ENCODE results near the gene GPR162.

The GPR162 gene, protein sequence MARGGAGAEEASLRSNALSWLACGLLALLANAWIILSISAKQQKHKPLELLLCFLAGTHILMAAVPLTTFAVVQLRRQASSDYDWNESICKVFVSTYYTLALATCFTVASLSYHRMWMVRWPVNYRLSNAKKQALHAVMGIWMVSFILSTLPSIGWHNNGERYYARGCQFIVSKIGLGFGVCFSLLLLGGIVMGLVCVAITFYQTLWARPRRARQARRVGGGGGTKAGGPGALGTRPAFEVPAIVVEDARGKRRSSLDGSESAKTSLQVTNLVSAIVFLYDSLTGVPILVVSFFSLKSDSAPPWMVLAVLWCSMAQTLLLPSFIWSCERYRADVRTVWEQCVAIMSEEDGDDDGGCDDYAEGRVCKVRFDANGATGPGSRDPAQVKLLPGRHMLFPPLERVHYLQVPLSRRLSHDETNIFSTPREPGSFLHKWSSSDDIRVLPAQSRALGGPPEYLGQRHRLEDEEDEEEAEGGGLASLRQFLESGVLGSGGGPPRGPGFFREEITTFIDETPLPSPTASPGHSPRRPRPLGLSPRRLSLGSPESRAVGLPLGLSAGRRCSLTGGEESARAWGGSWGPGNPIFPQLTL

GRCh38 chr12:6821591-6822425 is at the start of gene GPR162:
TSS of gene GPR162 (plus strand) at chr12:6821821. CDS start at chr12:6823899, 2,078 bp downstream.
- H3K4me3 ChIP-seq (ENCODE audit: low read depth, low read length): peak within 1 kb of the TSS; percentile 52
- no peak for DNase-seq (ENCODE audit: low read depth)

DNA sequence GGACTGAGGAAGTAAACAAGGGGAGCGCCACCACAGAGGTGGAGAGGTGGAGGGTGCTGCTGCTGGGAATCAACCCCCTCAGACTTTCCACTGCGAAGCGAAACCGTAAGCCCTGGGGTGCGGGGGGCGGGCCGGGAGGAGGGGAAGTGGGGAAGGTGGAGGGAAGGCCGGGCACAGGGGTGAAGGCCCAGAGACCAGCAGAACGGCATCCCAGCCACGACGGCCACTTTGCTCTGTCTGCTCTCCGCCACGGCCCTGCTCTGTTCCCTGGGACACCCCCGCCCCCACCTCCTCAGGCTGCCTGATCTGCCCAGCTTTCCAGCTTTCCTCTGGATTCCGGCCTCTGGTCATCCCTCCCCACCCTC is 49.3 kb upstream of the GPR162 start, which contains the start of gene LAG3:
LAG3 (plus strand) TSS at position 190 of the 365 bp plus-strand sequence. CDS start 333 bp downstream, outside the sequence.
- DNase-seq (ENCODE audit: low read depth): no peak
- H3K4me3 ChIP-seq (ENCODE audit: low read depth, low read length): no peak within 1 kb of the TSS

DNA sequence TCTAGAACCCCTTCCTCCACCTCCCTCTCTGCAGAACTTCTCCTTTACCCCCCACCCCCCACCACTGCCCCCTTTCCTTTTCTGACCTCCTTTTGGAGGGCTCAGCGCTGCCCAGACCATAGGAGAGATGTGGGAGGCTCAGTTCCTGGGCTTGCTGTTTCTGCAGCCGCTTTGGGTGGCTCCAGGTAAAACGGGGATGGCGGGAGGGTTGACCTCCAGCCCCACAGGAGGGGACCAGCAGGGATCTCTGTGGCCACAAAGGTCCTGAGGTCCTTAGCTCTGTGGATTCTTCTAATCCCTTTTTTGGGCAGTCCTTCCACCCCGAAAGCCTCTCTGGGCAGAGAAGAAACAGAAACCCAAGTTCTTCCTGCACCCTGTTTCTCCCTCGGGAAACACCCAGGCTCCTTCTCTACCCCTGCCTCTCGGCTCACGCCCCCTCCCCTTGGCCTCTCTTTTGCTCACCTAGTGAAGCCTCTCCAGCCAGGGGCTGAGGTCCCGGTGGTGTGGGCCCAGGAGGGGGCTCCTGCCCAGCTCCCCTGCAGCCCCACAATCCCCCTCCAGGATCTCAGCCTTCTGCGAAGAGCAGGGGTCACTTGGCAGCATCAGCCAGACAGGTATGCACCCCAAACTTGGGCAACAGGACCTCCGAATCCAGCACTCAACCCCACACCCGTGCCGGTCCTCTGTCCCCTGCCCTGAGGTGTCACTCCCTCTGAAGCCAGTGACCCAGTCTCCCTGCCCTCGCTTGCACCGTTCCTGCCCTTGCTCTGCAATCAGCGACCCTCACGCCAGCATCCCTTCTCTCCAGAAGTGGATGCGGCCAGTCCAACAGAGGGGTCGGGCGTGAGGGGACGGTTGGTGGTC is 48.7 kb upstream of the GPR162 start:
- H3K4me3 ChIP-seq (ENCODE audit: low read depth, low read length): no peak overlapping the region
- DNase-seq (ENCODE audit: low read depth): no peak

DNA sequence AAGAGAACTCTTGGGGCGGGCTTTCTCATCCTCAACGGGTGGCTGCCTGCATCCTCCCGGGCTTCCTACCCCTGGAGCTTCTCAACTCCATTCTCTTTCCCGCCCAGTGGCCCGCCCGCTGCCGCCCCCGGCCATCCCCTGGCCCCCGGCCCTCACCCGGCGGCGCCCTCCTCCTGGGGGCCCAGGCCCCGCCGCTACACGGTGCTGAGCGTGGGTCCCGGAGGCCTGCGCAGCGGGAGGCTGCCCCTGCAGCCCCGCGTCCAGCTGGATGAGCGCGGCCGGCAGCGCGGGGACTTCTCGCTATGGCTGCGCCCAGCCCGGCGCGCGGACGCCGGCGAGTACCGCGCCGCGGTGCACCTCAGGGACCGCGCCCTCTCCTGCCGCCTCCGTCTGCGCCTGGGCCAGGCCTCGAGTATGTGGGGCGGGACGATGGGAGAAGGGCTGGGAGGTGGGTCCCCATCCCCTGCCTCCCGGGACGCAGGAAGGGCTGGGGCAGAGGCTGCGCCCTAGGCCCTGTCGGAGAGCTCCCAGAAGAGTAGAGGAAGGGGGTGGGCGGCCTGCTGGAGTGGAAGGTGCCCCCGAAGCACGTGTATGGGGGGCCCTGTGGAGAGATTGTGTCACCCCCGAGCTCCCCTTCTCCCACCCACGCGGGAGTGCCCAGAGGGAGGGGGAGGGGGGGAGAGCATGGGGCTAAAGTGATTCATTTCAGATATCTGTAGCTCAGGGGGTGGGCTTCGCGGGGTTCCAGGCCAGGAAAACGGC is 47.9 kb upstream of the GPR162 start:
- H3K4me3 ChIP-seq (ENCODE audit: low read depth, low read length): no peak overlapping the region
- DNase-seq (ENCODE audit: low read depth): no peak

DNA sequence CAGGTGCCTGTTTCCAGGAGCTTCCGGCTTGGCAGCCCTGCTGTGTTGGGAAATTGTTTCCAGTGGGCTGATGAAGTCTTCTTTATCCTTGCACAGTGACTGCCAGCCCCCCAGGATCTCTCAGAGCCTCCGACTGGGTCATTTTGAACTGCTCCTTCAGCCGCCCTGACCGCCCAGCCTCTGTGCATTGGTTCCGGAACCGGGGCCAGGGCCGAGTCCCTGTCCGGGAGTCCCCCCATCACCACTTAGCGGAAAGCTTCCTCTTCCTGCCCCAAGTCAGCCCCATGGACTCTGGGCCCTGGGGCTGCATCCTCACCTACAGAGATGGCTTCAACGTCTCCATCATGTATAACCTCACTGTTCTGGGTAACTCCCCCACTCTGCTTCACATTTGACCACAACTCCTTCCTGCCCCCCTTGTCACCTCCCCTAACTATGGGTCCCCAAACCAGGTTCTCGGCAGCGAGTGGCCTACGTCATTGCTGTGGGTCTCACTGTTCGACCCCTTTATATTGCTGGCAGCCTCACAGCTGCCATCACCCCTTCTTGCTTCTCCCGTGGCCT is 47.0 kb upstream of the GPR162 start:
- no peak for DNase-seq (ENCODE audit: low read depth)
- no peak overlapping the region for H3K4me3 ChIP-seq (ENCODE audit: low read depth, low read length)

- DNase-seq (ENCODE audit: low read depth): no peak
- H3K4me3 ChIP-seq (ENCODE audit: low read depth, low read length): no peak overlapping the region
Observed at GRCh38 chr12:6775185-6776174, 46.1 kb upstream of the GPR162 start.

DNA sequence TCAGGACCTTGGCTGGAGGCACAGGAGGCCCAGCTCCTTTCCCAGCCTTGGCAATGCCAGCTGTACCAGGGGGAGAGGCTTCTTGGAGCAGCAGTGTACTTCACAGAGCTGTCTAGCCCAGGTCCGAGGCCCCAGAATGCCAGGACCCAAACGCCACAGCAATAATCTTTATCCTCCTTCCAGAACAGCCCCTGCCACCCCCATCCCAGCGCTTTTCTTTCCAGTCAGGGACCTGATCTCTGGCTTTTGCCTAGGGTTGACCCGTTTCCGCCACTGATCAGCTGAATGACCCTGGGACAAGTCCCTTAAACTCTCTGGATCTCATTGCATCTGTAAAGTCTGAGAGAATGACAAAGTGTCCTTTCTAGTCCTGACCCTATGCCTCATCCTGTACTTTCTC is 44.2 kb upstream of the GPR162 start:
- DNase-seq (ENCODE audit: low read depth): no peak
- no peak overlapping the region for H3K4me3 ChIP-seq (ENCODE audit: low read depth, low read length)

GRCh38 chr12:6778217-6778573 is 43.4 kb upstream of the GPR162 start:
- peak overlapping the region; percentile 41 for H3K4me3 ChIP-seq (ENCODE audit: low read depth, low read length)
- no peak for DNase-seq (ENCODE audit: low read depth)

DNA sequence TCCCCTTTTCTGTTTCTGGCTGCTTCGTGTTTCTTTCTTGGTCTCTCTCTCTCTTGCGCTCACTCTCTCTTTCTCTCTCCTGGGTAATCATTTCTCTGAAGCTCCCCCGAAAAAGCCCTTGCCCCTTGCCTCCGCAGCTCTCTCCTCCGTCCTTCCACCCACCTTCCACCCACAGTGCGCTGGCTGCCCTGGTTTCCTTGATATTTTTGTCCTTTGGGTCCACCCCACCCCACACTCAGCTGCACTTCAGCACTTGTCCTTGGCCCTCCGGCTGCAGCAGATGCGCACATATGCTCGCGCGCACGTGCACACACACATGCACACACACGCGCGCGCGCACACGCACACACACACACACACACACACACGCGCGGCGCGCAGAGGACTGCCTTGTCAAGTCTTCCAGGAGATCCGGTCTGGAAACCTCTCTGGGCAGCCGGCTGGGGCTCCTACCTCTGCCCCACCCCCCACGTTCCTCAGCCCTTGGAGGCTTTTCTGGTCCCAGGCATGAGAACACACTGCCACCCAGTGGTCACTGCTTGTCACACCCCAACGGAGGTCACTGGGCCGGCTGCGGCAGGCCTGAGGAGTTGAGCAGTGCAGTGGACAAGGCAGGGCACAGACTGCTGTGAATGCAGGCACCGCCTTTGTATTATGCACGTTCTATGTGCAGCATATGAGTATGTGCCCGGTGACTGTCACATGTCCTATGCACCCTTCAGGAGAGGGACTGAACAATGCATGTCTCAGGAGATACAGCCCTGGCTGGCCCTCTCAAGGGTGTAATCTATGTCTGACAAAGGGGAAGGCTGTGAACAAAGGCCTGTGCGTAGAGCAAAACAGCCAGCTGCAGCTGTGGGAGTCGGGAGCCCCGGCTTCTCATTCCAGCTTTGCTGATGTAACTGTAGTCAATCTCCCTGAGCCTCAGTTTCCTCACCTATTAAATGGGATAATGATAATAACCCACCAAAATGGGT is 42.8 kb upstream of the GPR162 start:
- peak overlapping the region; percentile 41 for H3K4me3 ChIP-seq (ENCODE audit: low read depth, low read length)
- peak; percentile 73 for DNase-seq (ENCODE audit: low read depth)

DNA sequence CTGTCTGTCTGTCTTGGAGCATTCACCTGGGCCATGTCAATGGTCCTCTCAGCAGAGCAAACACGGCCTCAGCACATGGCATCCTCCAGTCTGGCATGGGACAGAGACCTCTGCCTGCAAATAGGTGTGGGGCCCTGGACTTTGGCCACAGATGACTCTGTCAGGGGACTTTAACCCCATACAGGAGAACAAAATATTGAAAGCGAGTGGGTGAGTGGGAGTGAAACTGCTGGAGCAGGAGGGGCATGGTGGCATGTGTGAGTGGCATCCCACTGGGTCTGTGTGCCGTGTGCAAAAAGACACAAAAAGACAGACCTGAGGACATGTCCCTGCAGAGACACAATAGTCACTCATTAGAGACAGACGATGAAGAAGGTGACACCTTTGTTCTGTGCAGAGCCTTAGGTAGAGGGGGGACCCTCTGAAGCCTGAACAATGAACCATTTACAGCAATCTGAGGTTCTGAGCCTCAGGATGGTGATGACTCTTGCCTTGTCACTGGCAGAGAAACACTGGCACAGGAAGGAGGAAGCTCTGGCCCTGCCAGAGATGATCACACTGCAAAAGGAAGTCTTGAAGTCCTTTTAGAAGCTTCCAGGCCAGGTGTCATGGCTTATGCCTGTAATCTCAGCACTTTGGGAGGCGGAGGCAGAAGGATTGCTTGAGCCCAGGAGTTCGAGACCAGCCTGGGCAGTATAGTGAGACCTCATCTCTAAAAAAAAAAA is 41.8 kb upstream of the GPR162 start:
- DNase-seq (ENCODE audit: low read depth): no peak
- no peak overlapping the region for H3K4me3 ChIP-seq (ENCODE audit: low read depth, low read length)

- H3K4me3 ChIP-seq (ENCODE audit: low read depth, low read length): no peak overlapping the region
Observed at GRCh38 chr12:6780573-6780972, 41.0 kb upstream of the GPR162 start.

GRCh38 chr12:6782119-6782518 is 39.5 kb upstream of the GPR162 start:
- no peak for DNase-seq (ENCODE audit: low read depth)
- no peak overlapping the region for H3K4me3 ChIP-seq (ENCODE audit: low read depth, low read length)

More at GRCh38 chr12:6780573-6780972, 41.0 kb upstream of the GPR162 start:
- no peak for DNase-seq (ENCODE audit: low read depth)

DNA sequence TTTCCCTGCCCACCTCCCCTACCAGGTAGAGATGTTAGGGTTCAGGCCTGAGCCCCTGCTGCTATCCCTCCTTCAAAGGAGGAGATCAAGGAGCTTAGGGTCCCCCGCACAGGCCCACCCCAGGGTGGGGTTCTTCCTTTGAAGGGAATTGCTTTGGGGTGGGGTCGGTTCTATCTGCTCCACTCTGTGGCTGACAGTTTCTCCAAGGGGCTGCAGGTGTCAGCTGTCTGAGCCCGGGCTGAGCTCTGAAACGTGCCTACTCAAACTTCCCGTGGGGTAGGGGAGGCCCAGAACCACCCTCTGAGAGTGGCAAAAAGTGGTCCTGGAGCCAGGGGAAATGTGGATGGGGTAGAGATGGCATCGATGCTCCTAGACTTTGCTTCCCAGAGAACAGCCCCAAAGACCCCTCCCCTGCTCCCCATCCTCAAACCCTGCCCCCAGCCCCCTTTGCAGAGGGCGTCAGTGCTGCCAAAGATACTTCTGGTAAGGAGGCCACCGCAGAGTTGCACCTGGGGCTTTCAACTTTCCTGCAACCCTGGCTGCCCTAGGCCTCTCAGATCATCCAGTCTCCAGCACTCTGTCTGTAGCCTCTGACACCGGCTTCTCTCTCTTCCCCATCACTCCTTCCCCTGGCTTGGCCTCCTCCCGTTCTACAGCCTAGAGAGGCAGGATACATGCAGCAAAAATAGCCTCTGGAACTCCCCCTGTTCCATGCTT is 38.6 kb upstream of the GPR162 start:
- no peak for DNase-seq (ENCODE audit: low read depth)
- no peak overlapping the region for H3K4me3 ChIP-seq (ENCODE audit: low read depth, low read length)

DNA sequence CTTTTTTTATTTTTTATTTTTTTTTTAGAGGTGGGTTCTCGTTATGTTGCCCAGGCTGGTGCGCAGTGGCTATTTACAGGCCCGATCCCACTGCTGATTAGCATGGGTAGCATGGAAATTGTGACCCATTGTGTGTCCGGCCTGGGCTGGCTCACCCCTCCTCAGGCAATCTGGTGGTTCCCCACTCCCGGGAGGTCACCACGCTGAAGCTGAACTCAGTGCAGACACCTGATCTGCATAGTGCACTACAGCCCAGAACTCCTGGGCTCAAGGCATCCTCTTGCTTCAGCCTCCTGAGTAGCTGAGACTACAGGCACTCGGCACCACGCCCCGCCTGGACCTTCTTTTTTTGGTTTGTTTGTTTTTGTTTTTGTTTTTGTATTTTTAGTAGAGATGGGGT is 37.8 kb upstream of the GPR162 start:
- no peak overlapping the region for H3K4me3 ChIP-seq (ENCODE audit: low read depth, low read length)
- DNase-seq (ENCODE audit: low read depth): no peak

DNA sequence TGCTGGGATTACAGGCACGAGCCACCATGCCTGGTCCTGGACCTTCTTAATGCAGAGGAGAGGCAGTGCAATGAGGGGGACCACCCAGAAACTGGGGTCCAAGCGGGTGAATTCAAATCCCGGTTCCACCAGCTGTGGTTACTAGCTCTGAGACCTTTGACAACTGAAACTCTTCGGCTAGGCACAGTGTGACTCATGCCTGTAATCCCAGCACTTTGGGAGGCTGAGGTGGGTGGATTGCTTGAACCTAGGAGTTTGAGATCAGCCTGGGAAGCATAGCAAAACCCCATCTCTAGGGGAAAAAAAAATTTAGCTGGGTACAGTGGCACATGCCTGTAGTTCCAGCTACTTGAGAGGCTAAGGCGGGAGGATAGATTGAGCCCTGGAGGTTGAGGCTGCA is 37.3 kb upstream of the GPR162 start:
- H3K4me3 ChIP-seq (ENCODE audit: low read depth, low read length): no peak overlapping the region
- no peak for DNase-seq (ENCODE audit: low read depth)
